T-cell (primary cell): ENCODE data around the gene SLC22A4. TPM values are rescaled to one million over a fixed set of nuclear protein-coding genes. Genes with fewer than 3 reads are reported as not detected.

ENCODE experiments used
- ATAC-seq, 4 experiments: fragments of 200-7000 bp in 3 of 4; fragments of 150-1000 bp in 1 of 4; cut with Tn5 transposase; replicated peaks in 1 of 4; 1 replicate in 3 of 4; 2 replicates in 1 of 4; pipeline ENCODE4 v1.10.0; 2021; ENCODE audit warnings: moderate library complexity in 3 of 4, mild to moderate bottlenecking in 2 of 4, moderate number of reproducible peaks in 1 of 4
- CTCF ChIA-PET, 2 donors: fragments of 300-600 bp; sonication (Branson Sonifier 250); formaldehyde crosslinking; loops; one replicate each; lab custom pipeline; 2022; ENCODE audit warnings: antibody characterized with exemption in 2 of 2; lab: Charles Lee
- POLR2A ChIA-PET, 2 donors: fragments of 300-600 bp; sonication (Branson Sonifier 250); formaldehyde crosslinking; loops; one replicate each; lab custom pipeline; 2022; ENCODE audit warnings: antibody characterized with exemption in 2 of 2; lab: Charles Lee
- DNase-seq, 35 experiments: peaks; one replicate each; pipeline versions ENCODE4 v3.0.0 to v3.0.0-alpha.2; 2013 to 2023
- H3K27ac ChIP-seq: one replicate; pipeline ENCODE4 v1.5.1; 2013; ENCODE audit warnings: low read length
- H3K27me3 ChIP-seq, 2 experiments: replicated peaks in 1 of 2; 1 replicate in 1 of 2; 2 replicates in 1 of 2; pipeline versions ENCODE4 v1.6.1 to v1.7.0; 2013; ENCODE audit warnings: low read length in 1 of 2, mixed read lengths in 1 of 2; ENCODE audit not compliant: control insufficient read depth in 2 of 2, insufficient read depth in 2 of 2; ENCODE audit errors: extremely low read depth in 1 of 2
- H3K36me3 ChIP-seq, 2 donors: 1 replicate in 1 of 2; 2 replicates in 1 of 2; pipeline versions ENCODE4 v1.6.1 to v1.7.0; 2013; ENCODE audit warnings: low read length in 1 of 2; ENCODE audit not compliant: control insufficient read depth in 2 of 2, insufficient read depth in 1 of 2; ENCODE audit errors: extremely low read depth in 1 of 2
- H3K4me1 ChIP-seq, 2 experiments: 1 replicate in 1 of 2; 2 replicates in 1 of 2; pipeline versions ENCODE4 v1.6.1 to v1.7.0; 2013; ENCODE audit warnings: low read length in 2 of 2, mixed read lengths in 1 of 2; ENCODE audit not compliant: insufficient read depth in 2 of 2, control insufficient read depth in 1 of 2; ENCODE audit errors: extremely low read depth in 1 of 2
- H3K4me3 ChIP-seq, 2 donors: 1 replicate in 1 of 2; 2 replicates in 1 of 2; pipeline versions ENCODE4 v1.5.1 to v1.7.0; 2013; ENCODE audit warnings: mild to moderate bottlenecking in 2 of 2, low read length in 1 of 2, moderate library complexity in 1 of 2; ENCODE audit not compliant: control insufficient read depth in 1 of 2; ENCODE audit errors: extremely low read depth in 1 of 2
- H3K9me3 ChIP-seq: 2 replicates; pipeline ENCODE4 v1.7.0; 2013
- H3K27ac Mint-ChIP-seq, 2 donors: one replicate each; pipeline ENCODE4 v1.8.0; 2020 to 2021; ENCODE audit warnings: mild to moderate bottlenecking in 2 of 2, mixed read lengths in 2 of 2
- H3K27me3 Mint-ChIP-seq, 2 donors: one replicate each; pipeline ENCODE4 v1.8.0; 2021 to 2022; ENCODE audit warnings: mixed read lengths in 2 of 2
- H3K36me3 Mint-ChIP-seq: one replicate; pipeline ENCODE4 v1.8.0; 2021; ENCODE audit warnings: mixed read lengths
- H3K4me1 Mint-ChIP-seq, 3 donors: one replicate each; pipeline ENCODE4 v1.8.0; 2020 to 2022; ENCODE audit warnings: mixed read lengths in 3 of 3, mild to moderate bottlenecking in 1 of 3
- H3K4me3 Mint-ChIP-seq, 3 donors: one replicate each; pipeline ENCODE4 v1.8.0; 2020 to 2022; ENCODE audit warnings: mild to moderate bottlenecking in 3 of 3, mixed read lengths in 3 of 3, moderate library complexity in 3 of 3
- H3K9me3 Mint-ChIP-seq, 3 donors: one replicate each; pipeline ENCODE4 v1.8.0; 2020 to 2022; ENCODE audit warnings: mixed read lengths in 3 of 3
- WGBS: methylation state at CpG from one replicate; pipeline ENCODE4 v1.1.5; 2013; ENCODE audit warnings: missing lambda C conversion rate; ENCODE audit not compliant: insufficient coverage; 5-methylcytosine and 5-hydroxymethylcytosine counted together
- total RNA-seq, 35 experiments: library from RNA in 6 of 35; stranded (reverse) in 6 of 35; fragments of 120-200 nt in 1 of 35; gene quantifications; one replicate each; pipeline versions ENCODE4 v1.2.1 to v1.2.4 and lab custom pipeline; 2013 to 2026

Gene SLC22A4
- total RNA-seq, 5 donors from 2014 or later (not counting 1 experiment from before 2014, with no cell fraction given) = 0.20 TPM; not detected in 4

DNA sequence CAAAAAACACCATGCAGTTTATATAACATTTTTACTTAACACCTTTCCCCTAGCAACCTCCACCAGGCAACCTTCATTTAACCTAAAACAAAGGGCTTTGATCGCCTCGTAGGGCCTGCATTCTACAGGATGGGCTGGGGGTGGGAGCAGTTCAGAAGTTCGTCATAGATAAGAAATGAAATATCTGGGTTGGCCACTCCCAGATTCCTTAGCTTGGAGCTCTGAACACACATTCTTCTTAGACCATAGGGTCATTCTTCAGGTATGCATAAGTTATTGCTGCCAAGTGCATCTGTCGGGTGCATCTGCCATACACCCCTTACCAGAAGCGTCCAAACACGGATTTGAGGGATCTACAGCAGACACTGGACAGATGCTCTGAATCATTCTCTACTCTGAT lies 71.0 kb downstream of the SLC22A4 start:
- Mint-ChIP-seq H3K4me1 (peaks cover 0 to 6% (median 5%) of the 10 kb centered on the region in 3 donors), H3K27ac (no peak overlapping the region), H3K9me3 (no peaks in the 10 kb centered on the region), H3K4me3 (no peak overlapping the region), H3K36me3 (peaks cover 19% of the 10 kb centered on the region), H3K27me3 (no peaks in the 10 kb centered on the region)
- DNase-seq = no peak
- Histone ChIP-seq H3K4me1 (peaks cover 0 to 7% of the 10 kb centered on the region in 2 experiments), H3K27me3 (no peaks in the 10 kb centered on the region), H3K27ac (no peak overlapping the region), H3K4me3 (no peak overlapping the region), H3K36me3 (peaks cover 0 to 2% of the 10 kb centered on the region in 2 donors), H3K9me3 (no peaks in the 10 kb centered on the region)
- CTCF ChIA-PET = no interaction called here
- POLR2A ChIA-PET = no interaction called here
- WGBS = 80% methylated on average over 2 of the region's 6 CpGs
- ATAC-seq = no peak

DNA sequence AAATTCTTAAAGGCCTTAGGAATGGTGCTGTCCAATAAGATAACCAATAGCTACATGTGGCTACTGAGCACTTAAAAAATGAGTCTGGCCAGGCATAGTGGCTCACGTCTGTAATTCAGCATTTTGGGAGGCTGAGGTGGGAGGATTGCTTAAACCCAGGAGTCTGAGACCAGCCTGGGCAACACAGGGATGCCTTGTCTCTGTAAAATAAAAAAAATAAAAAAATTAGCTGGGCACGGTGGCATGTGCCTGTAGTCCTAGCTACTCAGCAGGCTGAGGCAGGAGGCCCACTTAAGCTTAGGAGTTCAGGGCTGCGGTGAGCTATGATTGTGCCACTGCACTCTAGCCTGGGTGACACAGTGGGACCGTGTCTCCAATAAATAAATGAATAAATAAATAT lies 74.0 kb downstream of the SLC22A4 start:
- Histone ChIP-seq H3K27ac (no peak overlapping the region), H3K9me3 (no peaks in the 10 kb centered on the region), H3K4me3 (no peak overlapping the region), H3K4me1 (peaks cover 2 to 23% of the 10 kb centered on the region in 2 experiments), H3K27me3 (no peaks in the 10 kb centered on the region), H3K36me3 (peaks cover 0 to 3% of the 10 kb centered on the region in 2 donors)
- peaks cover 14% of the 10 kb centered on the region for H3K36me3 Mint-ChIP-seq
- no peaks in the 10 kb centered on the region for H3K9me3 Mint-ChIP-seq
- peaks cover 25 to 31% (median 29%) of the 10 kb centered on the region in 3 donors for H3K4me1 Mint-ChIP-seq
- H3K4me3 Mint-ChIP-seq = no peak overlapping the region
- 100% methylated on average over 1 of the region's 4 CpGs for WGBS
- H3K27me3 Mint-ChIP-seq = no peaks in the 10 kb centered on the region
- DNase-seq (no peak), ATAC-seq (no peak)
- CTCF ChIA-PET = interaction anchor here in 1 of 2 donors (0.6 kb wide), 1 partner anchor 1227 kb away, joined by 7 read pairs; no protein-coding TSS in a partner anchor
- POLR2A ChIA-PET = interaction anchor here (0.6 to 0.7 kb wide), 3 partner anchors 54 to 595 kb away, joined by 4 to 5 read pairs (median 4); no protein-coding TSS in a partner anchor
- no peak overlapping the region for H3K27ac Mint-ChIP-seq

GRCh38 chr5:132369007-132369473 lies 74.8 kb downstream of the SLC22A4 start:
- peak in 1 of 4 experiments; percentile 40 for ATAC-seq
- H3K36me3 Mint-ChIP-seq = peaks cover 6% of the 10 kb centered on the region
- no peaks in the 10 kb centered on the region for H3K27me3 ChIP-seq
- H3K9me3 Mint-ChIP-seq = no peaks in the 10 kb centered on the region
- H3K27ac Mint-ChIP-seq = peak overlapping the region; percentile 77
- peaks cover 25 to 31% (median 29%) of the 10 kb centered on the region in 3 donors for H3K4me1 Mint-ChIP-seq
- H3K36me3 ChIP-seq = peaks cover 0 to 3% of the 10 kb centered on the region in 2 donors
- ChIA-PET CTCF (interaction anchor here (0.6 to 1.2 kb wide), 4 partner anchors 66 to 141 kb away, joined by 3 to 5 read pairs (median 3); no protein-coding TSS in a partner anchor), POLR2A (interaction anchor here in 1 of 2 donors (0.6 kb wide), 6 partner anchors 75 to 1663 kb away, joined by 3 to 7 read pairs (median 5); partner anchors contain the start of gene SLC22A4)
- peak overlapping the region; percentile 61 to 67 for H3K4me3 ChIP-seq
- no peaks in the 10 kb centered on the region for H3K9me3 ChIP-seq
- H3K4me1 ChIP-seq = peaks cover 2 to 23% of the 10 kb centered on the region in 2 experiments
- peak overlapping the region; percentile 70 to 83 (median 81) for H3K4me3 Mint-ChIP-seq
- no peak for DNase-seq
- WGBS = 5% methylated on average over 4 of the region's 9 CpGs
- H3K27ac ChIP-seq = peak overlapping the region; percentile 77
- H3K27me3 Mint-ChIP-seq = no peaks in the 10 kb centered on the region

GRCh38 chr5:132369474-132370180 lies 75.4 kb downstream of the SLC22A4 start, which contains the start of gene SLC22A5:
TSS of gene SLC22A5 (plus strand) at chr5:132369710. CDS start at chr5:132369973, 263 bp downstream.
- DNase-seq (peak; percentile 47 to 81 (median 65)), ATAC-seq (peak; percentile 93 to 97 (median 96))
- Mint-ChIP-seq H3K4me1 (peaks cover 25 to 31% (median 29%) of the 10 kb centered on the region in 3 donors), H3K36me3 (peaks cover 1% of the 10 kb centered on the region), H3K9me3 (no peaks in the 10 kb centered on the region), H3K27ac (peak within 1 kb of the TSS; percentile 77), H3K4me3 (peak within 1 kb of the TSS; percentile 78 to 83 (median 81)), H3K27me3 (no peaks in the 10 kb centered on the region)
- Histone ChIP-seq H3K4me1 (peaks cover 2 to 23% of the 10 kb centered on the region in 2 experiments), H3K27me3 (no peaks in the 10 kb centered on the region), H3K4me3 (peak within 1 kb of the TSS; percentile 61 to 67), H3K36me3 (peaks cover 0 to 3% of the 10 kb centered on the region in 2 donors), H3K27ac (peak within 1 kb of the TSS; percentile 77), H3K9me3 (no peaks in the 10 kb centered on the region)
- CTCF ChIA-PET = interaction anchor here (0.6 to 1.2 kb wide), 5 partner anchors 66 to 141 kb away, joined by 3 to 5 read pairs (median 3); no protein-coding TSS in a partner anchor
- POLR2A ChIA-PET = interaction anchor here in 1 of 2 donors (0.5 to 0.6 kb wide), 6 partner anchors 75 to 1662 kb away, joined by 3 to 7 read pairs (median 4); partner anchors contain the start of gene SLC22A4
- WGBS = under 1% methylated on average over 83 of the region's 83 CpGs

- no peaks in the 10 kb centered on the region for H3K9me3 Mint-ChIP-seq
These were observed 76.2 kb downstream of the SLC22A4 start for GRCh38 chr5:132370181-132370970.

More at GRCh38 chr5:132370181-132370970, 76.2 kb downstream of the SLC22A4 start:
- POLR2A ChIA-PET = interaction anchor here in 1 of 2 donors (0.5 kb wide), 1 partner anchor 754 kb away, joined by 3 read pairs; no protein-coding TSS in a partner anchor
- Histone ChIP-seq H3K27me3 (no peaks in the 10 kb centered on the region), H3K27ac (no peak overlapping the region), H3K4me1 (peaks cover 2 to 23% of the 10 kb centered on the region in 2 experiments), H3K4me3 (peak overlapping the region; percentile 61 to 67), H3K36me3 (peaks cover 0 to 3% of the 10 kb centered on the region in 2 donors), H3K9me3 (no peaks in the 10 kb centered on the region)
- DNase-seq (peak in 1 of 35 experiments; percentile 11), ATAC-seq (no peak)
- Mint-ChIP-seq H3K4me1 (peaks cover 25 to 31% (median 29%) of the 10 kb centered on the region in 3 donors), H3K4me3 (peak overlapping the region; percentile 78 to 83 (median 81)), H3K27me3 (no peaks in the 10 kb centered on the region), H3K36me3 (no peaks in the 10 kb centered on the region), H3K27ac (peak overlapping the region; percentile 61 to 77)
- CTCF ChIA-PET = interaction anchor here (0.6 kb wide), 2 partner anchors 21 to 117 kb away, joined by 3 read pairs; no protein-coding TSS in a partner anchor
- 21% methylated on average over 29 of the region's 34 CpGs for WGBS
